Loucy (cell line): ENCODE data around the gene ALPL.
A peak's percentile ranks its signal among the peaks of the same experiment; 100 is the strongest.

Experiments used
- H2AFZ ChIP-seq: fragments of 200-600 bp; sonication (generic); 2 replicates; pipeline ENCODE4 v1.6.0; 2016; ENCODE audit warnings: antibody characterized with exemption, mild to moderate bottlenecking, low read length, moderate library complexity
- H3F3A ChIP-seq: fragments of 200-600 bp; 2 replicates; pipeline ENCODE4 v1.6.0; 2016; ENCODE audit warnings: antibody characterized with exemption, low read depth, mild to moderate bottlenecking
- H3K27me3 ChIP-seq: fragments of 200-600 bp; sonication (generic); 2 replicates; pipeline ENCODE4 v1.6.1; 2014; ENCODE audit warnings: low read length, mild to moderate bottlenecking; ENCODE audit not compliant: insufficient read depth, poor library complexity, severe bottlenecking
- H3K36me3 ChIP-seq: fragments of 200-600 bp; sonication (generic); 2 replicates; pipeline ENCODE4 v1.6.1; 2016; ENCODE audit warnings: low read length; ENCODE audit not compliant: insufficient read depth
- H3K4me1 ChIP-seq: fragments of 200-600 bp; sonication (generic); 2 replicates; pipeline ENCODE4 v1.5.1; 2014; ENCODE audit warnings: low read length, mild to moderate bottlenecking; ENCODE audit not compliant: insufficient read depth, poor library complexity, severe bottlenecking
- H3K4me2 ChIP-seq: fragments of 200-600 bp; sonication (generic); 2 replicates; pipeline ENCODE4 v1.6.0; 2014; ENCODE audit warnings: antibody characterized with exemption, low read length, low read depth, mild to moderate bottlenecking; ENCODE audit not compliant: poor library complexity, severe bottlenecking
- H3K4me3 ChIP-seq: fragments of 200-600 bp; sonication (generic); 2 replicates; pipeline ENCODE4 v1.5.1; 2014; ENCODE audit warnings: low read length, mild to moderate bottlenecking, mixed read lengths; ENCODE audit not compliant: poor library complexity, severe bottlenecking
- H3K79me2 ChIP-seq: fragments of 200-600 bp; sonication (generic); 2 replicates; pipeline ENCODE4 v1.6.1; 2014; ENCODE audit warnings: low read length; ENCODE audit not compliant: insufficient read depth
- H3K9ac ChIP-seq: fragments of 200-600 bp; sonication (generic); 2 replicates; pipeline ENCODE4 v1.6.0; 2014; ENCODE audit warnings: mild to moderate bottlenecking, low read depth, low read length, moderate library complexity; ENCODE audit not compliant: poor library complexity, severe bottlenecking
- H3K9me2 ChIP-seq: fragments of 200-600 bp; sonication (generic); replicated peaks from 2 replicates; pipeline ENCODE4 v1.6.1; 2016; ENCODE audit warnings: low read depth, low read length, mixed read lengths
- H3K9me3 ChIP-seq: fragments of 200-600 bp; sonication (generic); 2 replicates; pipeline ENCODE4 v1.6.1; 2014; ENCODE audit warnings: mild to moderate bottlenecking, antibody characterized with exemption, low read length, low read depth; ENCODE audit not compliant: insufficient read depth
- H4K20me1 ChIP-seq: fragments of 200-600 bp; sonication (generic); 2 replicates; pipeline ENCODE4 v1.6.0; 2014; ENCODE audit warnings: antibody characterized with exemption, low read length, mild to moderate bottlenecking; ENCODE audit not compliant: insufficient read depth, poor library complexity, severe bottlenecking
- CTCF ChIP-seq: fragments of 200-600 bp; sonication (generic); conservative IDR thresholded peaks from 2 replicates; pipeline ENCODE4 v1.5.1; 2014; ENCODE audit warnings: mild to moderate bottlenecking, antibody characterized with exemption, low read length
- EZH2phosphoT487 ChIP-seq: fragments of 200-600 bp; IDR thresholded peaks from 2 replicates; pipeline ENCODE4 v1.6.1; 2018; ENCODE audit warnings: antibody characterized with exemption, mild to moderate bottlenecking, moderate library complexity, borderline replicate concordance

ALPL gene

GRCh38 chr1:21572735-21573277 lies 63.6 kb downstream of the ALPL start:
- TF ChIP-seq EZH2phosphoT487 (no peak), CTCF (no peak)
- no peaks in the 10 kb centered on the region for H3K9me2 ChIP-seq
- H3K4me3 ChIP-seq = no peak overlapping the region
- H3K27me3 ChIP-seq = no peaks in the 10 kb centered on the region
- no peak overlapping the region for H2AFZ ChIP-seq
- no peaks in the 10 kb centered on the region for H4K20me1 ChIP-seq
- no peak overlapping the region for H3K4me2 ChIP-seq
- H3K9ac ChIP-seq = no peak overlapping the region
- no peaks in the 10 kb centered on the region for H3K36me3 ChIP-seq
- H3F3A ChIP-seq = no peaks in the 10 kb centered on the region
- H3K9me3 ChIP-seq = no peaks in the 10 kb centered on the region
- H3K79me2 ChIP-seq = no peaks in the 10 kb centered on the region
- no peaks in the 10 kb centered on the region for H3K4me1 ChIP-seq

DNA sequence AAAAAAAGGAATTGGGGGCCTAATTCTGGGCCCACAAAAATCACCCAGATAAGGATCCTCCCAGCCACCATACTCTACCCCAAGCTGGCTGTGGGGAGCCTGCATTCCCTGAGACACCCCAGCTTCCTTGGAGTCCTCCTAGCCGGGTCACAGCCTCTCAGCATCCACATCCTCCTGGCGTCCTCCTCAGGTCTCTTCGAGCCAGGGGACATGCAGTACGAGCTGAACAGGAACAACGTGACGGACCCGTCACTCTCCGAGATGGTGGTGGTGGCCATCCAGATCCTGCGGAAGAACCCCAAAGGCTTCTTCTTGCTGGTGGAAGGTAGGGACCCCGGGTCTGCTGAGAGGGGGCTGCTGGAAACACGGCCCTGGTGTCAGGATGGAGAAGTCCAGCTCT lies 64.3 kb downstream of the ALPL start:
- H3K27me3 ChIP-seq = no peaks in the 10 kb centered on the region
- H2AFZ ChIP-seq = no peak overlapping the region
- H3K9me3 ChIP-seq = no peaks in the 10 kb centered on the region
- no peaks in the 10 kb centered on the region for H4K20me1 ChIP-seq
- no peaks in the 10 kb centered on the region for H3F3A ChIP-seq
- H3K4me1 ChIP-seq = no peaks in the 10 kb centered on the region
- H3K36me3 ChIP-seq = no peaks in the 10 kb centered on the region
- H3K4me2 ChIP-seq = no peak overlapping the region
- H3K9ac ChIP-seq = no peak overlapping the region
- TF ChIP-seq EZH2phosphoT487 (no peak), CTCF (no peak)
- no peaks in the 10 kb centered on the region for H3K79me2 ChIP-seq
- H3K9me2 ChIP-seq = no peaks in the 10 kb centered on the region
- H3K4me3 ChIP-seq = no peak overlapping the region

DNA sequence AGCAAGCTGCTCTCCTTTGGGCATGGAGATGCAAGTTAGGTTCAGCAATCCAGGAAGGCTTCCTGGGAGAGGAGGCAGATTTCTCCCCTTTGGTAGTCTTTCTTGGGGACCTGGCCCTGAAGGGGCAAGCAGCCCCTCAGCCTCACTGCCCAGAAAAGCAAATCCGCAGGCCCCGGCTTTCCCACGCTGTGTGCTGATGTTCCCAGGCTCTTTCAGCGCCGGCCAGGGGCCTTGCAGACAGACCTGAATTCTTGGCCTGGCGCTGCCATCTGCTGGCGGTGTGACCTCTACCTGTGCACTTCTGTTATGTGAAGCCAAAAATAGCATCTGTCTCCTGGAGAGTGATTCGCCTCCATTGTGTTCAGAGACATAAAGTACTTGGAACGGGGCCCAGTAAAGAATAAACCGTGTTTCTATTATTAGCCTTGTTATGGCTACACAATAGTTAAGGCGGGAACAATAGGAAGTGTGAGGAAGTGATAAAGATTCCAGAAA lies 64.8 kb downstream of the ALPL start:
- Histone ChIP-seq H3K9me3 (no peaks in the 10 kb centered on the region), H3K27me3 (no peaks in the 10 kb centered on the region), H3K4me3 (no peak overlapping the region), H3F3A (no peaks in the 10 kb centered on the region), H2AFZ (no peak overlapping the region), H3K79me2 (no peaks in the 10 kb centered on the region), H4K20me1 (no peaks in the 10 kb centered on the region), H3K9me2 (no peaks in the 10 kb centered on the region), H3K9ac (no peak overlapping the region), H3K36me3 (no peaks in the 10 kb centered on the region), H3K4me1 (no peaks in the 10 kb centered on the region), H3K4me2 (no peak overlapping the region)
- TF ChIP-seq CTCF (peak; percentile 72), EZH2phosphoT487 (no peak)
